Vagina (tissue), 2 donors: ENCODE results near the gene TBC1D7. TPM values are rescaled to one million over a fixed set of nuclear protein-coding genes. Genes with fewer than 3 reads are reported as not detected.

Experiments
- DNase-seq, 2 donors: peaks; one replicate each; pipeline ENCODE4 v3.0.0-alpha.2; 2017; ENCODE audit errors: extremely low spot score in 2 of 2
- H3K27ac ChIP-seq: fragments of 200-600 bp; sonication (generic); one replicate; pipeline ENCODE4 v1.5.1; 2019
- H3K27me3 ChIP-seq: fragments of 200-600 bp; sonication (generic); one replicate; pipeline ENCODE4 v1.5.1; 2019
- H3K36me3 ChIP-seq, 2 donors: fragments of 200-600 bp; sonication (generic); one replicate each; pipeline ENCODE4 v1.5.1; 2017 to 2019
- H3K4me1 ChIP-seq: fragments of 200-600 bp; sonication (generic); one replicate; pipeline ENCODE4 v1.5.1; 2019
- H3K4me3 ChIP-seq, 2 donors: fragments of 200-600 bp; sonication (generic); 1 replicate in 1 of 2; 2 replicates in 1 of 2; pipeline ENCODE4 v1.5.1; 2016 to 2019
- H3K9me3 ChIP-seq: fragments of 200-600 bp; sonication (generic); one replicate; pipeline ENCODE4 v1.5.1; 2019
- POLR2A ChIP-seq, 2 donors: fragments of 450-650 bp; IDR thresholded peaks; one replicate each; pipeline ENCODE4 v1.6.1; 2017; ENCODE audit warnings: antibody characterized with exemption in 2 of 2, mild to moderate bottlenecking in 2 of 2, moderate library complexity in 2 of 2
- POLR2AphosphoS5 ChIP-seq, 2 donors: sonication (generic); formaldehyde crosslinking; IDR thresholded peaks; one replicate each; pipeline ENCODE4 v1.9.0; 2017; ENCODE audit warnings: antibody characterized with exemption in 2 of 2, mild to moderate bottlenecking in 2 of 2, low read depth in 1 of 2; ENCODE audit not compliant: insufficient read depth in 1 of 2
- intact Hi-C: fragments of 100-400 bp; cut with DNase I; formaldehyde crosslinking; loops from one replicate; pipeline ENCODE4 v1.15.1; 2023
- total RNA-seq: library from RNA; depleted of rRNA; stranded (reverse); fragments of >200 nt; gene quantifications from one replicate; pipeline ENCODE4 v1.2.3, GENCODE V29; 2016
- TF ChIP-seq, protein P1 (sequence below), 3 experiments: fragments of 450-650 bp in 2 of 3; fragments of 200-600 bp in 1 of 3; sonication (generic) in 1 of 3; IDR thresholded peaks; one replicate each; pipeline ENCODE4 v1.5.1; 2017 to 2019; ENCODE audit warnings: antibody characterized with exemption in 3 of 3, mild to moderate bottlenecking in 2 of 3, moderate library complexity in 2 of 3

The TBC1D7 gene
- total RNA-seq, 1 donor from 2014 or later, result 13.0 TPM

DNA sequence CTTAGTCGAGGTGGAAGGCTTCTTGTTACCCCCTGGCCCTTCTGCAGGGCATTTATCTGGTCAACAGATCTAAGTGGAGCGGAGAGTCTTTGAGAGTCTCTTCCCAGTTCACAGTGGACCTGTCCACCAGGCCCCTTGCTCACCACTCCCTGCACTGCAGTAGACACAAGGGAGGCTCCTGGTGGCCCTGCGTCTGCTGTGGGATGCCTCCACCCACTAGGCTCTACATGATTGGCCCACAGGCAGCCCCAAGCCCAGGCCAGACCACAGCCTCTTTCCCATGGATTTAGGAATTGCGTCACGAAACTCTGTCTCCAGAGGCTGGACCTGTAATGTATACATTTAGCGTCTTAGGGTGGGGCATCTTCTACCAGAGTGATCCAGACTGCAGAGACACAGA, 28.4 kb downstream of the TBC1D7 start:
- no peak for DNase-seq
- Histone ChIP-seq H3K27me3 (no peaks in the 10 kb centered on the region), H3K36me3 (peaks cover 0 to 15% of the 10 kb centered on the region in 2 donors), H3K27ac (no peak overlapping the region), H3K4me3 (no peak overlapping the region), H3K4me1 (peaks cover 14% of the 10 kb centered on the region), H3K9me3 (no peaks in the 10 kb centered on the region)
- TF ChIP-seq, protein P1, sequence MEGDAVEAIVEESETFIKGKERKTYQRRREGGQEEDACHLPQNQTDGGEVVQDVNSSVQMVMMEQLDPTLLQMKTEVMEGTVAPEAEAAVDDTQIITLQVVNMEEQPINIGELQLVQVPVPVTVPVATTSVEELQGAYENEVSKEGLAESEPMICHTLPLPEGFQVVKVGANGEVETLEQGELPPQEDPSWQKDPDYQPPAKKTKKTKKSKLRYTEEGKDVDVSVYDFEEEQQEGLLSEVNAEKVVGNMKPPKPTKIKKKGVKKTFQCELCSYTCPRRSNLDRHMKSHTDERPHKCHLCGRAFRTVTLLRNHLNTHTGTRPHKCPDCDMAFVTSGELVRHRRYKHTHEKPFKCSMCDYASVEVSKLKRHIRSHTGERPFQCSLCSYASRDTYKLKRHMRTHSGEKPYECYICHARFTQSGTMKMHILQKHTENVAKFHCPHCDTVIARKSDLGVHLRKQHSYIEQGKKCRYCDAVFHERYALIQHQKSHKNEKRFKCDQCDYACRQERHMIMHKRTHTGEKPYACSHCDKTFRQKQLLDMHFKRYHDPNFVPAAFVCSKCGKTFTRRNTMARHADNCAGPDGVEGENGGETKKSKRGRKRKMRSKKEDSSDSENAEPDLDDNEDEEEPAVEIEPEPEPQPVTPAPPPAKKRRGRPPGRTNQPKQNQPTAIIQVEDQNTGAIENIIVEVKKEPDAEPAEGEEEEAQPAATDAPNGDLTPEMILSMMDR (IDR thresholded peaks at IDR 0.05), result no peak
- TF ChIP-seq POLR2A (IDR thresholded peaks at IDR 0.05) (no peak), POLR2AphosphoS5 (IDR thresholded peaks at IDR 0.05; ENCODE audit: insufficient read depth in 1 of 2, low read depth in 1 of 2) (no peak)
- intact Hi-C loops, result no loop called here

DNA sequence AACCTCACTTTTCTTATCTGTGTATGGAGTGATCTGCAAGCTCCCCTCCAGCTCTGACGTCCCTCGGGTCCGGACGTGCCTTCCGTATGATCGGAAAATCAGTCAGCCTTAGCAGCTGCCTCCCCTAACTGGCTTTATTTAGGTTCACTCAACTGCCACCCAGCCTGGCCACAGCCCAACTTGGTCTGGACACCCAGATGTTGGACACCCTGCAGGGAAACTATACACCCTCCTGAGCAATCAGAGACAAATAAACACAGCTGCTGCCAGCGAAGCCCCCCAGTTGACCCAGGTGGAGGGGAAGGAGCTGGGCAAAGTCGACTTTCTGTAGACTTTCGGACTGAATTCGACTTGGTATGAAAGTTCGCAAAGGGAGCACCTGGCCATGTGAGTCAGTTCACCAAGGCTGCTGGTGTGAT, 28.9 kb downstream of the TBC1D7 start:
- H3K36me3 ChIP-seq, result peaks cover 0 to 15% of the 10 kb centered on the region in 2 donors
- H3K9me3 ChIP-seq, result no peaks in the 10 kb centered on the region
- TF ChIP-seq, protein P1 (IDR thresholded peaks at IDR 0.05), result no peak
- H3K4me1 ChIP-seq, result peaks cover 14% of the 10 kb centered on the region
- H3K27me3 ChIP-seq, result no peaks in the 10 kb centered on the region
- DNase-seq, result no peak
- no peak overlapping the region for H3K4me3 ChIP-seq
- H3K27ac ChIP-seq, result no peak overlapping the region
- intact Hi-C loops, result no loop called here

DNA sequence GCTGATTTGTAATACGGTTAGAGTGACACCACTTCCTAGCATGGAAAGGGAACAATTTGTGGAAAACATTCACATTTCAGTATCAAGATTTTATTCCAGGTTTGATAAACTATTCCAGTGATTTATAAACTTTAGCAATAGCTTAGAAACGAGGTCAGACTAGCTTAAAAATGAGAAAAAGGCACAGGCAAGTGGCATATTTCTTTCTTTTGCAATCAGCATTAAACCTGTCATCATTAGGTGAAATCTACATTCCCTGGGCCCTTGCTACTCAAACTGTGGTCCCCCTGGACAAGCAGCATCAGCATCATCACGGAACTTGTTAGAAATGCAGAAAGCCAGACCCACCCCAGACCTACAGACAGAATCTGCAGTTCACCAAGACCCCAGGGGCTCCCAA, 29.9 kb downstream of the TBC1D7 start:
- Histone ChIP-seq H3K36me3 (peaks cover 0 to 19% of the 10 kb centered on the region in 2 donors), H3K27ac (no peak overlapping the region), H3K27me3 (no peaks in the 10 kb centered on the region), H3K9me3 (no peaks in the 10 kb centered on the region), H3K4me3 (no peak overlapping the region), H3K4me1 (peaks cover 11% of the 10 kb centered on the region)
- no peak for DNase-seq
- TF ChIP-seq, protein P1 (IDR thresholded peaks at IDR 0.05), result no peak
- TF ChIP-seq POLR2A (IDR thresholded peaks at IDR 0.05) (no peak), POLR2AphosphoS5 (IDR thresholded peaks at IDR 0.05; ENCODE audit: insufficient read depth in 1 of 2, low read depth in 1 of 2) (no peak)
- intact Hi-C loops, result no loop called here

DNA sequence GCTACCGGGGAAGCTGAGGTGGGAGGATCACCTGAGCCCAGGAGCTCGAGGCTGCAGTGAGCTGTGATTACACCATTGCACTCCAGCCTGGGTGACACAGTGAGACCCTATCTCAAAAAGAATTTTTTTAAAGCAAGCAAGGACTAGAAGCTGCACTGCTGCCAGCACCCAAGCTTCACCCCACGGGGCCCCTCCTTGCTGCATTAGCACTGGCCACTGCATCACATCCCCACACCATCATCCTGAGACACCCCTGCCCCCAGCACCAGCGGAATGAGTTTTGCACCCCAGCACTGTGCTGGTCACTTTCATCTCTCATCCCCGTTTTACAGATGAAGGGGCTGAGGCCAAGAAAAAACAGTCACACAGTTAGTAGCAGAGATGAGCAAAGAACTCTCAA, 30.9 kb downstream of the TBC1D7 start:
- Histone ChIP-seq H3K4me1 (peaks cover under 1% of the 10 kb centered on the region), H3K9me3 (no peaks in the 10 kb centered on the region), H3K27me3 (no peaks in the 10 kb centered on the region), H3K27ac (no peak overlapping the region), H3K36me3 (peaks cover 0 to 19% of the 10 kb centered on the region in 2 donors), H3K4me3 (no peak overlapping the region)
- intact Hi-C loops, result no loop called here
- DNase-seq, result no peak
- TF ChIP-seq POLR2AphosphoS5 (IDR thresholded peaks at IDR 0.05; ENCODE audit: insufficient read depth in 1 of 2, low read depth in 1 of 2), result no peak
- TF ChIP-seq, protein P1 (IDR thresholded peaks at IDR 0.05), result no peak

DNA sequence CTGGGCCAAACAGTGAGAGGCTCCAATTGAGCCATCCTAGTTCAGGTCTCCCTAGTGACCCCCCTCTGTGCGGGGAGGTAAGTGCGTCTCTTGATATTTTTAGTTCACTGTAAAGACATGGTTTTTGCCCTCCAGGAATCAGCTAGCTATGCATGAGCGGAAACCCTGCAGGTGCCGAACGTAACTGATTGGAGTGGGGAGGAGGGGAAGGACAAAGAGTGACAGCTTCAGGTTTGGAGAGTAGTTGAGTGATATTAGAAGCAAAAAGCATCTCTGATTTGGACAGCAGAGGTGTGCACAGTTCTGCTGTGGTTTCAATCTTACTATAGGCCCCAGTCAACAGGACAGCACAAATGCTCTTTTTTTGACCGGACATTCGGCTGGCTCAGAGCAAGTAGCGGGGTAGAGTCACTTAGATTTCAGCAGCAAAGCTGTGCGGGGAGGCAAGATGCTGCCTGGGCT, 31.8 kb downstream of the TBC1D7 start:
- DNase-seq, result no peak
- Histone ChIP-seq H3K9me3 (no peaks in the 10 kb centered on the region), H3K27ac (no peak overlapping the region), H3K4me1 (no peaks in the 10 kb centered on the region), H3K36me3 (peaks cover 0 to 19% of the 10 kb centered on the region in 2 donors), H3K4me3 (no peak overlapping the region), H3K27me3 (no peaks in the 10 kb centered on the region)
- intact Hi-C loops, result no loop called here
- TF ChIP-seq POLR2A (IDR thresholded peaks at IDR 0.05) (no peak), POLR2AphosphoS5 (IDR thresholded peaks at IDR 0.05; ENCODE audit: insufficient read depth in 1 of 2, low read depth in 1 of 2) (no peak)
- TF ChIP-seq, protein P1 (IDR thresholded peaks at IDR 0.05), result no peak
